Epithelial cell of esophagus (primary cell): Measurements from ENCODE around the gene EIF3B.

Experiments used
- DNase-seq: peaks from one replicate; pipeline ENCODE4 v3.0.0; 2010; ENCODE audit warnings: low read depth
- H3K4me3 ChIP-seq: 2 replicates; pipeline ENCODE4 v1.5.1; 2011; ENCODE audit warnings: mild to moderate bottlenecking, low read length, control low read depth
- CTCF ChIP-seq: IDR thresholded peaks from 2 replicates; pipeline ENCODE4 v1.5.1; 2011; ENCODE audit warnings: low read depth, mild to moderate bottlenecking, low read length, control low read depth, inconsistent platforms; ENCODE audit not compliant: insufficient read depth; ENCODE audit errors: missing control alignments

Gene EIF3B

DNA sequence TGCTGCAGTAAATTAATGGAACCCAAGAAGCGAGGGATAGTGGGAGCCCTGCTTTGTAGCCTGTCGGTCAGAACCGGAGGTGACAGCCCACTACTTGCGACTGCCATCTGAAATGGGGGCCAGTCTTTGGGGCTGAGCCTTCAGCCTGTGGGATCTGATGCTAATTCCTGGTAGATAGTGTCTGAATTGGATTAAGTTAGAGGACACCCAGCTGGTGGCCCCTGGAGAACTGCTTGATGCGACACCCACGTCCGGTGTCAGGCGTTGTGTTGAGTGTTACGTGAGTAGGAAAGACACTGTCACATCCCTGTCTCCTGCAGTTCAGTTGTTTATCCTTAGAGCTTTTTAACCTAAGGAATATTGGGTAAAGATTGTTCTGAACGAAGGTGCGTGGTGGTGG, 5.0 kb downstream of the EIF3B start:
- no peak overlapping the region for H3K4me3 ChIP-seq
- no peak for TF ChIP-seq CTCF
- DNase-seq: no peak

DNA sequence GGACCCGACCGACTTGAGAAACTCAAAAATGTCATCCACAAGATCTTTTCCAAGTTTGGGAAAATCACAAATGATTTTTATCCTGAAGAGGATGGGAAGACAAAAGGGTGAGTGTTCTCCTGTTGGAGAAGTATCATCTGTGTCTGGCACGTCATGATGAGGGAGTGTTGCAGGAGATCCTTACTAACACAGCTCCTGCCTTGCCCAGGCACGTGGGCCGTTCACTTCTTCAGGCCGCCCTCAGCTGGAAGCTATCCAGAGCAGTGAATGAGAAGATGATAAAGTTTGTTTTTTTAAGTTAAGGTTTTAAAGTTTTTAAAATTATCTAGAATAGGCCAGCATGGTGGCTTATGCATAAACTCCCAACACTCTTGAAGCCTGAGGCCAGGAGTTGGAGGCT, 6.2 kb downstream of the EIF3B start:
- DNase-seq: peak; percentile 81
- no peak overlapping the region for H3K4me3 ChIP-seq
- no peak for TF ChIP-seq CTCF

- DNase-seq: no peak
- no peak overlapping the region for H3K4me3 ChIP-seq
These were observed 7.9 kb downstream of the EIF3B start for GRCh38 chr7:2362385-2363088.

GRCh38 chr7:2369139-2369538, 14.5 kb downstream of the EIF3B start:
- DNase-seq: no peak
- TF ChIP-seq CTCF: no peak
- H3K4me3 ChIP-seq: no peak overlapping the region

More at GRCh38 chr7:2362385-2363088, 7.9 kb downstream of the EIF3B start:
- TF ChIP-seq CTCF: no peak

DNA sequence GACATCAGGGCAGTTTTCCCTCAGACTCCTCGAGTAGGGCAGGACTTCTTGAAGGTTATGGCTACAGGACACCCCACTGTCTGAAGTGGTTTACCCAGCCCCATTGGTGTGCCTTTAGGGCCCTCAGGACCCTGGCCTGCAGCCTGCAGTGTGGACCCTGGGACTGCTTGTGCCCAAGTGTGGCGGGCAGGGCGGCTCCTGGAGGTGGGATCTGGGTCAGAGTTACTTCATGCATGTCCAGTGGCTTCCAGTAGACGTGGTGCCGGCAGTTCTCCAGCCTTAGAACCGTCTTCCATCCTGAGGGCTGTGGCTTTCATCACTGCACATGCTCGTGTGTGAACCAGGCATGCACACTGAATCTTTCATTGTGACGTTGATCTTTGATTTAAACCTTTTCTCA, 16.7 kb downstream of the EIF3B start:
- DNase-seq: no peak
- no peak for TF ChIP-seq CTCF
- no peak overlapping the region for H3K4me3 ChIP-seq

- TF ChIP-seq CTCF: no peak
- DNase-seq: peak; percentile 21
- H3K4me3 ChIP-seq: no peak overlapping the region
These were observed 18.1 kb downstream of the EIF3B start for GRCh38 chr7:2372724-2373123.

DNA sequence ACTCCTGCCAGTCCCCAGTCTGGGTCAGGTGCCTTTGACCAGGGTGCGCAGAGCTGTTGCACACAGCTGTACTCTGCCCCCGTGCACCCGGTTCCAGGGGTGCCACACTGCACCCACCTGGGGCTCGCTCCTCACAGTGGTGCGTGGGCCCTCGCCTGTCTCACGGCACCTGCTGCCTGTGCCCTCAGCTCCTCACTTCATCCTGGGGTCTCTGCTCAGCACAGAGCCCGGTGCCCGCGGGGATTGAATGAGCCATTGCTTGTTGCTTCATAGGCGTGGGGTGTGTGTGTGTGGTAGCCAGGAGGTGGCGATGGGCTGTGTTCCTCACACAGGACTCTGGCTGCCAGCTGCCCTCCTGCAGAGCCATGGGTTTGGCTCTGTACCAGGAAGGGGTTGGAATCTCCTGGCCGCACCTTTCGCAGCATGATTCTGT, 18.5 kb downstream of the EIF3B start:
- peak; percentile 7 for TF ChIP-seq CTCF
- no peak for DNase-seq
- H3K4me3 ChIP-seq: no peak overlapping the region
